ENCODE results near the gene SEMA5A.

Gene SEMA5A

GRCh38 chr5:9514968-9515367 is 30.9 kb downstream of the SEMA5A start:
- DNase-seq (ENCODE audit: low read depth in 2 of 2) = no peak

- DNase-seq (ENCODE audit: low read depth in 2 of 2) = no peak
Observed at GRCh38 chr5:9513827-9514226, 32.0 kb downstream of the SEMA5A start.

- DNase-seq (ENCODE audit: low read depth in 2 of 2) = no peak
Observed at GRCh38 chr5:9512457-9512856, 33.4 kb downstream of the SEMA5A start.

GRCh38 chr5:9507974-9508373 is 37.9 kb downstream of the SEMA5A start:
- no peak for DNase-seq (ENCODE audit: low read depth in 2 of 2)

- no peak for DNase-seq (ENCODE audit: low read depth in 2 of 2)
Observed at GRCh38 chr5:9505225-9505624, 40.6 kb downstream of the SEMA5A start.

GRCh38 chr5:9502864-9503263 is 43.0 kb downstream of the SEMA5A start:
- no peak for DNase-seq (ENCODE audit: low read depth in 2 of 2)

- DNase-seq (ENCODE audit: low read depth in 2 of 2) = no peak
Observed at GRCh38 chr5:9502050-9502834, 43.6 kb downstream of the SEMA5A start.

GRCh38 chr5:9500625-9501024 is 45.2 kb downstream of the SEMA5A start:
- DNase-seq (ENCODE audit: low read depth in 2 of 2) = no peak

- DNase-seq (ENCODE audit: low read depth in 2 of 2) = no peak
Observed at GRCh38 chr5:9500193-9500592, 45.7 kb downstream of the SEMA5A start.

GRCh38 chr5:9499498-9499876 is 46.4 kb downstream of the SEMA5A start:
- no peak for DNase-seq (ENCODE audit: low read depth in 2 of 2)

- no peak for DNase-seq (ENCODE audit: low read depth in 2 of 2)
Observed at GRCh38 chr5:9498541-9499497, 47.1 kb downstream of the SEMA5A start.

GRCh38 chr5:9497347-9497746 is 48.5 kb downstream of the SEMA5A start:
- no peak for DNase-seq (ENCODE audit: low read depth in 2 of 2)

GRCh38 chr5:9496801-9497200 is 49.1 kb downstream of the SEMA5A start:
- no peak for DNase-seq (ENCODE audit: low read depth in 2 of 2)

GRCh38 chr5:9495121-9495520 is 50.8 kb downstream of the SEMA5A start:
- DNase-seq (ENCODE audit: low read depth in 2 of 2) = no peak

- no peak for DNase-seq (ENCODE audit: low read depth in 2 of 2)
Observed at GRCh38 chr5:9494301-9494700, 51.6 kb downstream of the SEMA5A start.

GRCh38 chr5:9490494-9491097 is 55.3 kb downstream of the SEMA5A start:
- DNase-seq (ENCODE audit: low read depth in 2 of 2) = no peak

- no peak for DNase-seq (ENCODE audit: low read depth in 2 of 2)
Observed at GRCh38 chr5:9483779-9484178, 62.1 kb downstream of the SEMA5A start.

- no peak for DNase-seq (ENCODE audit: low read depth in 2 of 2)
Observed at GRCh38 chr5:9483243-9483642, 62.6 kb downstream of the SEMA5A start.

GRCh38 chr5:9482381-9482780 is 63.5 kb downstream of the SEMA5A start:
- no peak for DNase-seq (ENCODE audit: low read depth in 2 of 2)

- DNase-seq (ENCODE audit: low read depth in 2 of 2) = no peak
Observed at GRCh38 chr5:9480499-9480898, 65.4 kb downstream of the SEMA5A start.

- DNase-seq (ENCODE audit: low read depth in 2 of 2) = no peak
Observed at GRCh38 chr5:9479990-9480389, 65.9 kb downstream of the SEMA5A start.

GRCh38 chr5:9479361-9479760 is 66.5 kb downstream of the SEMA5A start:
- no peak for DNase-seq (ENCODE audit: low read depth in 2 of 2)
